ENCODE data around the gene RNF208. TPM values are rescaled to one million over a fixed set of nuclear protein-coding genes. Genes with fewer than 3 reads are reported as not detected.
A peak's percentile ranks its signal among the peaks of the same experiment; 100 is the strongest.

The RNF208 gene
- total and polyA plus RNA-seq, 2 of the 4 experiments (the other 2 are of a cell fraction) = 1.2 TPM; not detected in 1

DNA sequence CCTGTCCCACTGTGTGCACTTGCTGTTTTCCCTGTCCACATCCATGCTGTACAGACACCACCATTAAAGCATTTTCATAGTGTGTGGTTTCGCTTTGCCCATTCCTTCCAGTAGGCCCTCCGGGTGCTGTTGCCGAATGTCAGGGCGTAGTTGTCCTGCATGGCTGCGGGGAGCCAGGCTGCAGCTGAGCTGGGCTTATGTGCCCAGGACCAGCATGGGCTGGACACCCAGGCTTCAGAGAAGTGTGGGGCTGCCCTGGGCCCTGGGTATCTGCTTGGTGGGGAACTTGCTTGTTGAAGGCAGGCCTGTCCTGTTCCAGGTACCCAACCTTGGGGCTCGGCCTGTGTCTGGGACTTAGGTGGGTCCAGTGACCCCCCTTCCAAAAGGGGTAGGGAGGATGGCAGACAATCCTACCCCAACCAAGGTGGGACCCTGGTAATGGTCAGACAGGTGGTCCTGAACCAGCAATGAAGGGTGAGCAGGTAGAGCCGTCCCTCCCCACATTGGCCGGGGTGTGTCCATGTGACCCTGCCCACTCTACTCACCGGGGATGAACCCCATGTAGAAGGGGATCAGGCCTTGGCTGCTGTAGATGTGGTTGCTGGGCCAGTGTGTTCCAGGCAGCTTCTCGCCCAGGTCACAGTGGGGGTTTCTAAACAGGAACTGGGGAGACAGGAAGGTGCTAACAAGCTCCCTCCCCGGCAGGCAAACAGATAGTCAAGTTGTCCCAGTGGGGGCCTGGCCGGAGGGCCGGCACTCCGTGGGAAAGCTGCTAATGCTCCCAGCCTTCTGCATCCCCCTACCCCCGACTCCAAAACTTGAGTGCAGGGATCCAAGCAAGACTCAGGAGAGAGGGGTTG is 21.8 kb upstream of the RNF208 start:
- BruUV-seq (replicated peaks) = no TSS peak
- dilution Hi-C loops (cut with HindIII; ENCODE audit: low sequenced_read_pairs, unreplicated experiment) = no loop called here
- ChIA-PET CTCF (no interaction called here), POLR2A (ENCODE audit: unreplicated experiment) (interaction anchor here (1.9 kb wide), 1 partner anchor 11 kb away, joined by 9 read pairs; the partner anchor contains the start of gene NELFB)
- Histone ChIP-seq H3K4me3 (ENCODE audit: insufficient read depth, low read depth, low read length) (no peak overlapping the region), H4K8ac (ENCODE audit: low read depth in 2 of 2, low read length in 2 of 2) (no peak overlapping the region; a peak in 1 of 4 replicates), H3K27ac (ENCODE audit: insufficient read depth, low read length) (no peak overlapping the region), H3K36me3 (ENCODE audit: control insufficient read depth, insufficient read depth, low read length) (peaks cover 19% of the 10 kb centered on the region), H4K91ac (ENCODE audit: insufficient read depth, low read depth, low read length) (no peak overlapping the region), H3K18ac (ENCODE audit: low read depth, low read length) (no peak overlapping the region), H3K23ac (ENCODE audit: low read depth, low read length) (peak overlapping the region; percentile 64; the same call in 1 of the 2 replicates), H2AK5ac (ENCODE audit: low read depth, low read length) (0 out of 2 replicates have a peak overlapping the region, but pooled peaks have one; percentile 3), H2BK120ac (ENCODE audit: low read depth, low read length) (no peak overlapping the region), H3K9me3 (ENCODE audit: control insufficient read depth, insufficient read depth, low read length) (no peaks in the 10 kb centered on the region), H4K20me1 (ENCODE audit: insufficient read depth, low read length) (peaks cover 33% of the 10 kb centered on the region), H2BK5ac (ENCODE audit: low read depth, low read length, poor library complexity, severe bottlenecking) (no peak overlapping the region), H2AK9ac (replicated peaks; ENCODE audit: low read depth, low read length, poor library complexity) (peak overlapping the region; percentile 81), H3K4ac (ENCODE audit: low read depth, low read length) (no peak overlapping the region; the same call in 1 of the 2 replicates), H3K27me3 (ENCODE audit: control insufficient read depth, insufficient read depth, low read length) (no peaks in the 10 kb centered on the region), H2BK20ac (ENCODE audit: low read depth, low read length) (no peak overlapping the region), H3K9me1 (ENCODE audit: insufficient read depth, low read length) (peaks cover 4% of the 10 kb centered on the region), H3K4me2 (ENCODE audit: low read depth, low read length) (no peak overlapping the region), H2AFZ (replicated peaks; ENCODE audit: low read length, poor library complexity) (peak overlapping the region; percentile 32), H4K5ac (ENCODE audit: low read depth, low read length) (no peak overlapping the region), H3K9ac (ENCODE audit: low read depth, low read length) (no peak overlapping the region), H2BK15ac (ENCODE audit: low read depth, low read length) (no peak overlapping the region), H3K79me1 (ENCODE audit: low read depth in 1 of 2, low read length in 2 of 2) (peaks cover 3 to 31% of the 10 kb centered on the region in 2 experiments; a peak in 3 of 4 replicates), H3K56ac (ENCODE audit: extremely low read depth, insufficient read depth, low read length) (no peak overlapping the region), H3K4me1 (ENCODE audit: control insufficient read depth, insufficient read depth, low read length) (peaks cover 8% of the 10 kb centered on the region; the same call in 1 of the 2 replicates), H3K14ac (replicated peaks; ENCODE audit: low read depth, low read length) (no peak overlapping the region)
- TF ChIP-seq NFE2L2 (IDR thresholded peaks at IDR 0.05; ENCODE audit: low read depth, low read length) (no peak), RAD21 (IDR thresholded peaks at IDR 0.05; ENCODE audit: low read length) (no peak), MAFK (IDR thresholded peaks at IDR 0.05; ENCODE audit: low read depth, low read length) (no peak), POLR2A (IDR thresholded peaks at IDR 0.05; ENCODE audit: low read depth, low read length) (no peak), SMC3 (IDR thresholded peaks at IDR 0.05; ENCODE audit: low read depth, low read length) (no peak), FOS (IDR thresholded peaks at IDR 0.05; ENCODE audit: low read depth, low read length) (no peak), MAZ (IDR thresholded peaks at IDR 0.05; ENCODE audit: borderline replicate concordance, low read depth, low read length) (no peak), CEBPB (IDR thresholded peaks at IDR 0.05; ENCODE audit: low read depth, low read length) (no peak)
- TF ChIP-seq, protein P1, sequence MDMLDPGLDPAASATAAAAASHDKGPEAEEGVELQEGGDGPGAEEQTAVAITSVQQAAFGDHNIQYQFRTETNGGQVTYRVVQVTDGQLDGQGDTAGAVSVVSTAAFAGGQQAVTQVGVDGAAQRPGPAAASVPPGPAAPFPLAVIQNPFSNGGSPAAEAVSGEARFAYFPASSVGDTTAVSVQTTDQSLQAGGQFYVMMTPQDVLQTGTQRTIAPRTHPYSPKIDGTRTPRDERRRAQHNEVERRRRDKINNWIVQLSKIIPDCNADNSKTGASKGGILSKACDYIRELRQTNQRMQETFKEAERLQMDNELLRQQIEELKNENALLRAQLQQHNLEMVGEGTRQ (IDR thresholded peaks at IDR 0.05; ENCODE audit: low read depth, low read length) = no peak; the same call in 1 of the 2 replicates
- TF ChIP-seq, protein P2, sequence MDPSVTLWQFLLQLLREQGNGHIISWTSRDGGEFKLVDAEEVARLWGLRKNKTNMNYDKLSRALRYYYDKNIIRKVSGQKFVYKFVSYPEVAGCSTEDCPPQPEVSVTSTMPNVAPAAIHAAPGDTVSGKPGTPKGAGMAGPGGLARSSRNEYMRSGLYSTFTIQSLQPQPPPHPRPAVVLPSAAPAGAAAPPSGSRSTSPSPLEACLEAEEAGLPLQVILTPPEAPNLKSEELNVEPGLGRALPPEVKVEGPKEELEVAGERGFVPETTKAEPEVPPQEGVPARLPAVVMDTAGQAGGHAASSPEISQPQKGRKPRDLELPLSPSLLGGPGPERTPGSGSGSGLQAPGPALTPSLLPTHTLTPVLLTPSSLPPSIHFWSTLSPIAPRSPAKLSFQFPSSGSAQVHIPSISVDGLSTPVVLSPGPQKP (IDR thresholded peaks at IDR 0.05; ENCODE audit: borderline replicate concordance, low read depth, low read length) = no peak
- ATAC-seq (ENCODE audit: low read depth) (no peak), DNase-seq (no peak)
- in situ Hi-C loops (cut with MboI; ENCODE audit: low sequenced_read_pairs) = no loop called here
- intact Hi-C loops (cut with micrococcal nuclease) = no loop called here
- 52% methylated on average over 6 of the region's 15 CpGs; no CpG with 5 or more reads in 1 of the 2 experiments for WGBS, 2 experiments (ENCODE audit: extremely low coverage in 2 of 2, insufficient read length in 1 of 2)
